Measurements from ENCODE around the gene FMN1.

The FMN1 gene

DNA sequence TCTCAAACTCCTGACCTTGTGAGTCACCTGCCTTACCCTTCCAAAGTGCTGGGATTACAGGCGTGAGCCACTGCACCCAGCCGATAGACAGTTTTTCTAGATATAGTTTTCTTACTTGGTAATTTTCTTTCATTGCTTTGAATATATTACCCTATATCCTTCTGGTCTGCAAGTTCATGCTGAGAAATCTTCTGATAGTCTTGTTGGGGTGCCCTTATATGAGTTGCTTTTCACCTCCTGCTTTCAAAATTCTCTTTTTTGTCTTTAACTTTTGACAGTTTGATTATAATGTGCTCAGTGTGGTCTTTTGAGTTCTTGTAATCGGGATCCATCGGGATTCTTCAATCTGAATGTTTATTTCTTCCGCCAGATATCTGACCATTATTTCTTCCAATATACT, 259.4 kb downstream of the FMN1 start:
- Mint-ChIP-seq H3K27me3 (ENCODE audit: low read depth) (peaks cover 6% of the 10 kb centered on the region), H3K27ac (no peak overlapping the region), H3K36me3 (ENCODE audit: low read depth) (peaks cover 21% of the 10 kb centered on the region), H3K4me1 (no peaks in the 10 kb centered on the region), H3K4me3 (no peak overlapping the region), H3K9me3 (peaks cover 28% of the 10 kb centered on the region)
- TF ChIP-seq, protein P1, sequence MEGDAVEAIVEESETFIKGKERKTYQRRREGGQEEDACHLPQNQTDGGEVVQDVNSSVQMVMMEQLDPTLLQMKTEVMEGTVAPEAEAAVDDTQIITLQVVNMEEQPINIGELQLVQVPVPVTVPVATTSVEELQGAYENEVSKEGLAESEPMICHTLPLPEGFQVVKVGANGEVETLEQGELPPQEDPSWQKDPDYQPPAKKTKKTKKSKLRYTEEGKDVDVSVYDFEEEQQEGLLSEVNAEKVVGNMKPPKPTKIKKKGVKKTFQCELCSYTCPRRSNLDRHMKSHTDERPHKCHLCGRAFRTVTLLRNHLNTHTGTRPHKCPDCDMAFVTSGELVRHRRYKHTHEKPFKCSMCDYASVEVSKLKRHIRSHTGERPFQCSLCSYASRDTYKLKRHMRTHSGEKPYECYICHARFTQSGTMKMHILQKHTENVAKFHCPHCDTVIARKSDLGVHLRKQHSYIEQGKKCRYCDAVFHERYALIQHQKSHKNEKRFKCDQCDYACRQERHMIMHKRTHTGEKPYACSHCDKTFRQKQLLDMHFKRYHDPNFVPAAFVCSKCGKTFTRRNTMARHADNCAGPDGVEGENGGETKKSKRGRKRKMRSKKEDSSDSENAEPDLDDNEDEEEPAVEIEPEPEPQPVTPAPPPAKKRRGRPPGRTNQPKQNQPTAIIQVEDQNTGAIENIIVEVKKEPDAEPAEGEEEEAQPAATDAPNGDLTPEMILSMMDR (IDR thresholded peaks at IDR 0.05; ENCODE audit: unreplicated experiment in 3 of 3): no peak

DNA sequence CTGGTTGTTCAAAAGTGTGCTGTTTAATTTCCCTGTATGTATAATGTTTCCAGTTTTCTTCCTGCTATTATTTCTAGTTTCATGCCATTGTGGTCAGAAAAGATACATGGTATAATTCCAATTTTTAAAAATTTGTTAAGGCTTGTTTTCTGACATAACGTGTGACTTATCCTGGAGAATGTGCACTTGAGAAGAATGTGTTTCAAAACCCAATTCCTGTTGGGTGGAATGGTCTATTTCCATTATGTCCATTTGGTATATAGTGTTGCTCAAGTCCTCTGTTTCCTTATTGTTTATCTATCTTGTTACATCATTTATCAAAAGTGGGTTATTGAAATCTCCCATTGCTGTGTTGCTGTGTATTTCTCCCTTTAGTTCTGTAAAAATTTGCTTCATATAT, 261.3 kb downstream of the FMN1 start:
- H3K27me3 Mint-ChIP-seq (ENCODE audit: low read depth): peaks cover 6% of the 10 kb centered on the region
- TF ChIP-seq, protein P1 (IDR thresholded peaks at IDR 0.05; ENCODE audit: unreplicated experiment in 3 of 3): no peak

DNA sequence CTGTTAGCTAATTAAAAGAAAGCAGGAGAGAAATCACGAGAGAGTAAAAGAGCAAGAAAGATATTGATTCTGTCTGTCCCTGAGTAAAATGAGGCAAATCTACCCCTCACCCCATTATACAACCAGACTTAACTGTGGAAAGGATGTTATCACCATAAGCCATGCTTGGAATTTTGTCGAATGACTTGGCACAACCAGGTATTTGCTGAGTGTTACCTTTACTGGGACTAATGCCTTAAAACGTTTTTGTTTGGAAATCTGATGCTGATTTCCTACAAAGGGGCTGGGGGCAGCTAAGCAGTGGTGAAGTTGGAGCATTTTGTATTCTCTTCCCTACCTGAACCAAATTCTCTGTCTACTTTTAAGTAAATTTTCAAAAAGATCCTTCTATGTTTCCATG, 265.6 kb downstream of the FMN1 start:
- H3K27me3 Mint-ChIP-seq (ENCODE audit: low read depth): no peaks in the 10 kb centered on the region
- H3K4me3 Mint-ChIP-seq: no peak overlapping the region
- no peak overlapping the region for H3K27ac Mint-ChIP-seq
- H3K4me1 Mint-ChIP-seq: no peaks in the 10 kb centered on the region
- H3K9me3 Mint-ChIP-seq: peaks cover 16% of the 10 kb centered on the region
- TF ChIP-seq, protein P1 (IDR thresholded peaks at IDR 0.05; ENCODE audit: unreplicated experiment in 3 of 3): no peak
- peaks cover 9% of the 10 kb centered on the region for H3K36me3 Mint-ChIP-seq (ENCODE audit: low read depth)

More for the DNA sequence above, 261.3 kb downstream of the FMN1 start:
- H3K4me1 Mint-ChIP-seq: no peaks in the 10 kb centered on the region
- H3K4me3 Mint-ChIP-seq: no peak overlapping the region
- no peak overlapping the region for H3K27ac Mint-ChIP-seq
- peaks cover 28% of the 10 kb centered on the region for H3K9me3 Mint-ChIP-seq
- H3K36me3 Mint-ChIP-seq (ENCODE audit: low read depth): peaks cover 21% of the 10 kb centered on the region

DNA sequence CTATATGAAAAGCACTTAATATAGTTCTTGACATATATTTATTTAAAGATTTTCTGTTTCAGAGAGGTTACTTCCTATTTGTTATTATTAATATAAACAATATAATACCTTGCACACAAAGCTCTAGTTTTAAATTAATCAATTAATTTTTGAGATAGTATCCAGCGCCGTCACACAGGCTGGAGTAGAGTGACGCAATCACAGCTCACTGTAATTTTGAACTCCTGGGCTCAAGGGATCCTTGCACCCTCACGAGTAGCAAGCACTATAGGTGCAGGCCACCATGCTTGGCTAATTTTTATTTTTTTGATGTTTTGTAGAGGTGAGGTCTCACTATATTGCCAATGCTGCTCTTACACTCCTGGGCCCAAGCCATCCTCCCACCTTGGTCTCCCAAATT, 267.4 kb downstream of the FMN1 start:
- Mint-ChIP-seq H3K27ac (no peak overlapping the region), H3K27me3 (ENCODE audit: low read depth) (no peaks in the 10 kb centered on the region), H3K4me3 (no peak overlapping the region), H3K9me3 (peaks cover 12% of the 10 kb centered on the region), H3K4me1 (no peaks in the 10 kb centered on the region), H3K36me3 (ENCODE audit: low read depth) (peaks cover 9% of the 10 kb centered on the region)
- TF ChIP-seq, protein P1 (IDR thresholded peaks at IDR 0.05; ENCODE audit: unreplicated experiment in 3 of 3): no peak

DNA sequence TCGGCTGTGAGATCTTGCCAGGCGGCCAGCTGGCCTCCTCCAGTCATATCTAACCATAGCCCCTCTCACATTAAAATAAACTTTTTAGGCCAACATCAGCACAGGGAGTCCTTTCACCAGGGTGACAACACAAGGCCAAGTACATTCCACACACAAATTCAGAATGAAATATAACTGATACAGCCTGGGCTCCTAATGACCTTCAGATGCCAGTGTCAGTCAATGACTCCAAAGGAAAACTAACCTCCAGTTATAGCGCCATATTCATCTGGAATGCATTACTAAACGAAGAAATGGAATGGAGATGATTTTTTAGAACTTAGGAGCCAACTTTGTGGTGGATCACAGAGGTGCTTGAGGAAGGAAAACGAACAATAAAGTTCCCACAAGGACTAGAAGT, 271.3 kb downstream of the FMN1 start:
- peaks cover 6% of the 10 kb centered on the region for H3K4me1 Mint-ChIP-seq
- no peaks in the 10 kb centered on the region for H3K36me3 Mint-ChIP-seq (ENCODE audit: low read depth)
- H3K9me3 Mint-ChIP-seq: no peaks in the 10 kb centered on the region
- TF ChIP-seq, protein P1 (IDR thresholded peaks at IDR 0.05; ENCODE audit: unreplicated experiment in 3 of 3): no peak
- no peak overlapping the region for H3K27ac Mint-ChIP-seq
- peaks cover 3% of the 10 kb centered on the region for H3K27me3 Mint-ChIP-seq (ENCODE audit: low read depth)
- no peak overlapping the region for H3K4me3 Mint-ChIP-seq

DNA sequence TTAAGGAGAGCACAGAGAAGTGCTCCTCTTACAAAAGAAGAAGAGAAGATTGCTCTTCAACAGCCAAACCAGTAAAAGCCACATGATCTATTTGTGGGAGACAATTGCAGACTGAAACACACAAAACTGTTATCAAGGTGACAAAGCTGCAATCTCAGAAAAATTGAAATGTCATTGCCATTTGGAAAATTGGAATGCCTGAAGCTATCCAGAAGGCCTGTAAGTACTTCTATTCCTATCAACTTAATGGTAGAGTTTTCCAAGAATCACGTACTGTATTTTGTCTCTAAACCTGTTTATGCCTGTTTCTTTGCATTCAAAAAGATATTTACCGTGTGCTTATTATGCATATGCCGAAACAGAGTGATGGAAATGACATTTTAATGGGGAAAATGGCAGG, 272.0 kb downstream of the FMN1 start:
- H3K36me3 Mint-ChIP-seq (ENCODE audit: low read depth): no peaks in the 10 kb centered on the region
- peaks cover 6% of the 10 kb centered on the region for H3K4me1 Mint-ChIP-seq
- TF ChIP-seq, protein P1 (IDR thresholded peaks at IDR 0.05; ENCODE audit: unreplicated experiment in 3 of 3): no peak
- H3K27me3 Mint-ChIP-seq (ENCODE audit: low read depth): peaks cover 3% of the 10 kb centered on the region
- H3K9me3 Mint-ChIP-seq: no peaks in the 10 kb centered on the region
- no peak overlapping the region for H3K4me3 Mint-ChIP-seq
- no peak overlapping the region for H3K27ac Mint-ChIP-seq

All from nephron (organoid).